Jurkat, Clone E6-1 (cell line): Measurements from ENCODE around the gene FOXC1.

ENCODE experiments used
- DNase-seq: peaks from one replicate; pipeline ENCODE4 v3.0.0-alpha.2; 2011; ENCODE audit warnings: low read depth, low spot score
- H3K4me3 ChIP-seq: 2 replicates; pipeline ENCODE4 v1.5.1; 2011; ENCODE audit warnings: mild to moderate bottlenecking, low read length, control low read depth, moderate library complexity

FOXC1 gene

DNA sequence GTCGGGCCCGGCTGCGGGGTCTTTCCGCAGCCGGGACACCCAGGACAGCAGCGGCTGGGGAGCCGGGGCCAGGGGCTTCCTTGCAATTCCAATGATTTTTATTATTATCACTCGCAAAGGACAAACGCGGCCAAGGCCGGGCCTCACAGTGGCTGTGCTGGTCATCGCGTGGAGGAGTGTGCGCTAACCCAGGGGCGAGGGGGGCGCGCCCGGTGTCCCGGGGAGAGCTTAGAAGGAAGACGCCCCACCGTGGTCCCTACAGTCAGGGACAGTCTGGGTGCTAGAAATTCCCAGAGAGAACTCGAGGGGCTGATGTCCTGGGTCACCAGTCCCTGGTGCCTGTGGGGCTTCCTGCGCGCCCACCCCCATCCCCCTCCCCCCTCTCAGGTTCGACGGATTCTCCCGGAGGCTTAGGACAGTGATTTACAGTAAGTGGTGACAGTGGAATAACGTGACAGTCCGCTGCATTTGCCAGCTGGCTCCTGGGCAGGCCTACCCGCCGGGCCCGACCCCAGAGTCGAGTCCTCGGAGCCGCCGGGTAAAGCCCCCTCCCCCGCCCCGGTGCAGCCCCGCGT is 9.5 kb downstream of the FOXC1 start:
- no peak for DNase-seq
- H3K4me3 ChIP-seq, result no peak overlapping the region

DNA sequence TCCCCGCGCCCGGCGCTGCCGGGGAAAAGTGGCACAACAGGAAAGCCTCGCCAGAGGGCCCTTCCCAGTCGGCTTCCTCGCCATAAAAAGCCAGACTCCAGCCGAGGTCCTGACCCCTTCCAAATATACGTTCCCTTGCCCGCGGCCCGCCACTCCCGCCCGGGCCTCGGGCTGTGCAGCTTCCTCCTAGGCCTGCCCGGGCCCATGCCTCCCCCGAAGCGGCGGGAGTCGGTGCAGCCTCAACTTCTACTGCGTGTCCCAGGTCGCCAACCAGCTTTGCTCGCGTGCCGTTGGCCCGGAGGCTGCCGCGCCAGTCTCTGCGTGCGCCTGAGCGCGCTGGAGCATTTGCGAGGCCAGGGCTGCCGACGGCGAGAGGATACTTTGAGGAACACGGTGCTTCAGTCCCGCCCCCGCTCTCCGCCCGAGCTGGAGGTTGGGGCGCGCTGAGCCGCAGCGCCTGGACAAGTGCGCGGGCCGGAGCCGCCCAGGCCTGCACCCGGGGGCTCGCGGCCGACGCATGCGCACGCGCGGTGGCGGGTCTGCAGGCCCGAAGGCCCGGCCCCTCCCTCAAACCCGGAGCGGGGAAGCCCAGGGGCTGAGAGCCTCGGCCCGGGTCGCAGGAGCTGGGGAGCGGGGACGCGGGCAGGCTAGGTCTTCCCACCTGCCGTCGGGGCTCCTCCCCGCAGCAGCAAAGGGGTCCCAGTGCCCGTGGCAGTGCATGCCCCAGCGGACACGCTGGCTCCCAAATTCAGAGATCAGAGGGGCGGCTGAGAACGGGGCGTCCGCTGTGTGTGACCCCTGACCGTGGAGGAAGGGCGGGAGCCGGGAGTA is 10.2 kb downstream of the FOXC1 start:
- no peak overlapping the region for H3K4me3 ChIP-seq
- no peak for DNase-seq

DNA sequence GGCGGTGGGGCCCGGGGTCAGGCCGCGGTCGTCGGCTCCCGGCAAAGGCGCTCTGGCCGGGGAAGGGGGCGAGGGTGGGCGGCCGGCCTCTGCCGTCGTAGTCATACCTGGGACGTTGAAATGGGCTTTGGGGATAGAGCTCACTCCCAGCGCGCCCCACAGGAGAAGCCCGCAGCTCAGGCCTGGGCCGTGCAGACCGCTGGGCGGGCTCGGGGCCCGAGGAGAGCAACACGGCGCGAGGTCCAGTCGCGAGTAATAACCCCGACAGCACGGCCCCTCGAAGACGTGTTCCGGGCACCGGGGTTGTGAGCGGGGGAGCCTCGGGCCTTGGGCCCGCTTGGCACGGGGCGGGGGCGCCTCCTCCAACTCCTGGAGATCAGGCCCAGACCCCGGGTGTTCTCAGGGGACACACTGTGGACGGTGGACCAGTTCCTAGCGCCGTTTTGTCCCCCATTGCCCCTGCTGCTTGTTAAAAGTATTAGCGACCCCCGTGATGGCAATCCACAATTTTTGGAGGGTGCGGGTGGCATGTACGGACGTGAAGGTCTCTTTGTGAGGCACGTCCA is 10.9 kb downstream of the FOXC1 start:
- H3K4me3 ChIP-seq, result no peak overlapping the region

DNA sequence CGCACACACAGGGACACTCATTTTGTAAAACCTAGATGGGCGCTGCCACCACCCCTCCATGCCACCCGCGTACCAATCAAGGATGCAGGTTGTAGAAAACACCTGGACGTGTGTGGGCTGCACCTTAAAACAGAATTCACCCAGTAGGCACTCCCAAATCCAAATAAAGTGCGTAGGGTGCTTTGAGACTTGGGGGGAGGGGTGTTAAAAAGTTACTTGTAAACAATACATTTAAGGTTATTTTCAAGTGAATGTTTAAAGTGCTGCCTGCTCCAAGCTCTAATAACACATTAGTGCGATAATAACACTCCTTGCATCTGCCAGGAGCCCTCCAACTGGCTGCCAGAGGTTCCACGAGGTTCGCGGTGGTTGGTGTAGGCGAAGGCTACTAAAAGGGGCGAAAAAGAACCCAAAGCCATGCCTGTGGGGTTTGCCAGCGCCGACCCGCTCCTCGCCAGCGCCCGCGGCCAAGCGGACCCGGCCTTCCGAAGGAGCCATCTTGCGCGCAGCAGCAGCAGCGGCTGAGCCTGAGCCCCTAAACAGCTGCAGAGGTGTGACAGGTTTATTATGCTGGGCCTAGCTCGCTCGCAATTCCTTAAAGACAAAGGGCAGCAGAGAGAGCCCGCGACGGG is 11.5 kb downstream of the FOXC1 start:
- DNase-seq, result no peak
- H3K4me3 ChIP-seq, result no peak overlapping the region

More for the DNA sequence above, 10.9 kb downstream of the FOXC1 start:
- DNase-seq, result no peak

- H3K4me3 ChIP-seq, result no peak overlapping the region
- no peak for DNase-seq
Observed at GRCh38 chr6:1622220-1622850, 12.6 kb downstream of the FOXC1 start.

GRCh38 chr6:1622851-1623768 is 13.4 kb downstream of the FOXC1 start:
- DNase-seq, result no peak
- no peak overlapping the region for H3K4me3 ChIP-seq

DNA sequence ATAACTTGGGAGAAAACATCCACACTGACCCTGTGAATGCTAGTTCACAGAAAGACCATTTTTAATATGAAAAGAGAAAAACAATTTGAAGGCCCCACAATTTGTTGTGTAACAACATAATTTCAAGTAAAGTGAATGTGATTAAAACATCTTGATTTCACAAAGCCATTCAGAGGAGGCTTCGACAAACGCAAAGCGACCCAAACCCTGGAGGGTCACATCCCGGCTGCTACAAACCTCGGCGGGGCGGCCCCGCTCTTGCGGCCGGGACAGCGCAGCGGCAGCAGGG is 14.0 kb downstream of the FOXC1 start:
- no peak for DNase-seq
- H3K4me3 ChIP-seq, result no peak overlapping the region

DNA sequence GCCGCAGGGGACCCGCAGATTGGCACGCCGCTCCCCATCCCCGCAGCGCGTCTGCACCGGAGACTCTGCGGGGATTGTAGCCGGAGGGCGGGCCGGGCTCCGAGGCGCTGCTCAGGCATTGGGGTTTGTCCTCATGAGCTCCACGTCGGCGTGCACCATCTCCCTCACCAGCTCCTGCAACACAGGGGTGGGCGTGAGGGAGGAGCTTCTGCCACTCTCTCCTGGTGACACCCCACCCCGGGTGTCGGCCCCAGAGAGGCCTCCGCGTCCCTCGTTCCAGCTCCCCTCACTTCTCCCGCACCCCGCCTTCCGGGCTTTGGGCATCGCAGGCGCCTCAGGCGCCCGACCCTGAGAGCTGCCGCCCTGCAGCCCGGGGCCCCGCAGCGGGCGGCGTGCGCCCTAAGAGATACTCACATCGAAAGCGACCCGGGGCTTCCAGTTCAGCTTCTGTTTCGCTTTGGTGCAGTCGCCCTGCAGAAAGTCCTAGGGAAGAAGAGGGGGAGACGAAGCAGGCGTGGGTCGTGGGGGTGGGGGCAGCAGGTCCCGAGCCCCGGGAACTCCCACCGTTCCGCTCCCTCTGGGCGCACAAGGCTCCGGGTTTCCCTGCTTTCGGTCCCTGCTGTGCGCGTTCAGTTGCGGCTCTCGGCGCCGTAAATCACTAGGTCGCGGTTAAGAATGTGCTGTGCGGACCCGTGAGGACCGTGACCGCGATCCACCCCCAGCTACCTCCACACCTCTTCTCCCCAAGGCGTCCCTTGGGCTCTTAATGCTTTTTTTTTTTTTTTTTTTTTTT is 14.5 kb downstream of the FOXC1 start:
- no peak for DNase-seq
- no peak overlapping the region for H3K4me3 ChIP-seq

- DNase-seq, result no peak
- no peak overlapping the region for H3K4me3 ChIP-seq
Observed at GRCh38 chr6:1624851-1625781, 15.4 kb downstream of the FOXC1 start.

DNA sequence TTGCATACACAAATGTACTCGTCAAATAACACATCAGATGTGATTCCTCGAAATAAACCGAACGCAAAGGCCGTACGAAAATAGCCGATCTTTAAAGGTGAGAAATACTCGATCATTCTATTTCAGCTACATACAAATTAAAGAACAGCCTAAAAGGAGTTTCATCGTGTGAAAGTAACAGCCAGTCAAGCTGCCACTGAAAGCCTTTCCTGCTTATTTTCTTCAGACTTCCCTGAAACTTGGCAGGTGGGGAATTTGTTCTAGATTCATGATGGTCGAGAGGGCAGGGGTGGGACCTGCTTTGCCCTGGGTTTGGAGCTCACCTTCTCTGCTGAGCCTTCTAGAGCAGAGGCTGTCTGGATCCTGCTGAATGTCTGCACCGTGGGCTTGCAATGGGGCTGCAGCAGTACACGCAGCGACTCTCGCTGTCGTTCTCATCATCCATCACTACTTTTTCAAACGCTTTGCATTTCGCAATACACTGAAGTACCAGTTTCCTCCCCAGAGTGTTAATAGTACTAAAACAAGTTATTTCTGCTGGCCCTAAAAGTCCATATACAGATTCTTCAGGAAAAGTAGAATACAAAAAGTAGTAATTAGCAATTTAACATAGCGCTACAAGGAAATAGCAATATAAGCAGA is 16.2 kb downstream of the FOXC1 start:
- no peak for DNase-seq
- H3K4me3 ChIP-seq, result no peak overlapping the region

GRCh38 chr6:1626481-1626880 is 16.8 kb downstream of the FOXC1 start:
- no peak overlapping the region for H3K4me3 ChIP-seq
- no peak for DNase-seq

GRCh38 chr6:1627827-1628560 is 18.3 kb downstream of the FOXC1 start:
- H3K4me3 ChIP-seq, result no peak overlapping the region
- DNase-seq, result no peak

- H3K4me3 ChIP-seq, result no peak overlapping the region
- no peak for DNase-seq
Observed at GRCh38 chr6:1629316-1629715, 19.6 kb downstream of the FOXC1 start.

DNA sequence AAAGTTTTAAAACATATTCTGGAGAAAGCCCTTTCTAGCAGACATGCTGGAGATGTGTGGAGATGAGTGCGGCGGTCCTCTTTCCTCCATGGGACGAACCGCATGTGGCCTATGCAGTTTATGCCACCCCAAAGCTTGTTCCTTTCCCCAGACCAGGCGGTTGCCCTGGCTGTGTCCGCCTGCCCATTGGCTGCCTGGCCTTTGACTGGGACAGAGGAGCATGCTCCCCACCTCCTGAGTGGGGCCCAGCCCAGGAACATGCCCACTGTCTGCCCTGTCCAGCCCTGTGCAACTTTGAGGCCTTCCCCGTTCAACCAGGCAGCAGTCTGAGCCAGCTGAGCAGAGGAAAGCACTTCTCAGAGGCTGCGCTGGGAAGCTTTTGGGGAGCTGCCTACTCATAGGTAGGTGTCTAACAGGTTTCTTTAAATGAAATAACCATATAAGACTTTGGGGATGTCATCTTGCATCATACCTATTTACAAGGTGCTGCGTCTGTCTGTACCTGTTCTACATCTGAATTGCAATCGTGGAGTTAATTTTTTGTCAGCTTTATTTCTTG is 20.6 kb downstream of the FOXC1 start:
- no peak for DNase-seq
- no peak overlapping the region for H3K4me3 ChIP-seq

DNA sequence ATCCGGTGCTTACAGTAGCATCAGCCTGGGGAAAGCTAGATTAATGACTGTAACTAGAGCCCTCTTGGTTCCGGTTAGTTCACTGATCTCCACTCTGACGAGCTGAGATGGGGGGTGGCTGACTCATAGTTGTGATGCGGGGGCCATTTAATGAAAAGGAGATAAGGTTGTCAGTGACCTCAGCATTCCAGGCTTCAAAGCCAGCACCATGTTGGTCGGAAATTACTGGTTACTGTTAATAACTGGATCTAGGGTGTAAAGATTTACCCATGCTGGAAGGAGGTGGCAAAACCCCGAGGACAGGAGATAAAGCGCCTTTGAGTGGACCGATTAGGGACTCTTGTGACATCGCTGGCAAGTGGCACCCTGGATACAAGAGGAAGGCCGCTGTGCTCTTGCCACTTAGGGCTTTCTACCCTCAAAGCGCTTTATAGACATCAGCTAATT is 21.1 kb downstream of the FOXC1 start:
- no peak overlapping the region for H3K4me3 ChIP-seq
- no peak for DNase-seq

DNA sequence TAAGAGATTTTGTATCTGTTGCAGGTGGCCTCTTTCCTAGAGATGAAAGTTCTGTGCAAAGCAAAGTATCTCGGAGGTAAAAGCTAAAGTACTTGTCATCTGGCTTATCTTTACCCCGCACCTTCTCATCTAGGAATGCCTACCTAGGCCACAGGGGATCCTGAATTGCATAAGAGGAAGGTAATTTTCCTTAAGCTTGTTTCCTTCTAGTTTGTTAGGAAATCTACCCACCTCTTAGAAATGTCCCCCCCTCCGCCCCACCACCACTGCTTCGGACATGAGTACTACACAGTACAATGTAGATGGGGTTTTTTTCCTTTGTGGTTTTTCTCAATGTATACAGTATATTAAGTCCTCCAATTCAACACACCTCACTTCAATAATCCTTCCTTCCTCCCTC is 21.5 kb downstream of the FOXC1 start:
- no peak overlapping the region for H3K4me3 ChIP-seq
- no peak for DNase-seq
